H9 (cell line): Measurements from ENCODE around the gene TRIM67. TPM values are rescaled to one million over a fixed set of nuclear protein-coding genes. Genes with fewer than 3 reads are reported as not detected.

Experiments
- DNase-seq: peaks from one replicate; pipeline ENCODE4 v3.0.0-alpha.2; 2017
- H2AFZ ChIP-seq: one replicate; pipeline ENCODE4 v1.6.1; 2013; ENCODE audit warnings: mild to moderate bottlenecking, low read length, control low read depth, moderate library complexity
- H2AK5ac ChIP-seq: 2 replicates; pipeline ENCODE4 v1.6.1; 2013; ENCODE audit warnings: low read length, control low read depth, mixed read lengths; ENCODE audit not compliant: insufficient read length
- H2BK120ac ChIP-seq: one replicate; pipeline ENCODE4 v1.6.1; 2013; ENCODE audit warnings: low read depth, mild to moderate bottlenecking, low read length, control low read depth, inconsistent platforms; ENCODE audit not compliant: poor library complexity, severe bottlenecking
- H2BK12ac ChIP-seq: 2 replicates; pipeline ENCODE4 v1.6.1; 2013; ENCODE audit warnings: low read length, control low read depth, mixed read lengths, low read depth; ENCODE audit not compliant: insufficient read length
- H2BK15ac ChIP-seq: 2 replicates; pipeline ENCODE4 v1.6.1; 2013; ENCODE audit warnings: low read depth, low read length, control low read depth
- H2BK20ac ChIP-seq: one replicate; pipeline ENCODE4 v1.6.1; 2013; ENCODE audit warnings: low read depth, mild to moderate bottlenecking, low read length, control low read depth, inconsistent platforms; ENCODE audit not compliant: poor library complexity, severe bottlenecking
- H2BK5ac ChIP-seq: 2 replicates; pipeline ENCODE4 v1.6.1; 2013; ENCODE audit warnings: low read length, control low read depth, mixed read lengths; ENCODE audit not compliant: insufficient read length
- H3K14ac ChIP-seq: 2 replicates; pipeline ENCODE4 v1.6.1; 2013; ENCODE audit warnings: low read length, control low read depth; ENCODE audit not compliant: insufficient read depth
- H3K18ac ChIP-seq: 2 replicates; pipeline ENCODE4 v1.6.1; 2013; ENCODE audit warnings: low read depth, mild to moderate bottlenecking, mixed read lengths, low read length, control low read depth; ENCODE audit not compliant: insufficient read length
- H3K23ac ChIP-seq: 2 replicates; pipeline ENCODE4 v1.6.1; 2013; ENCODE audit warnings: low read length, control low read depth, mixed read lengths, low read depth; ENCODE audit not compliant: insufficient read length
- H3K23me2 ChIP-seq: 2 replicates; pipeline ENCODE4 v1.6.1; 2013; ENCODE audit warnings: low read depth, mild to moderate bottlenecking, mixed read lengths, low read length, control low read depth; ENCODE audit not compliant: insufficient read length, poor library complexity, severe bottlenecking
- H3K27ac ChIP-seq: 2 replicates; pipeline ENCODE4 v1.5.1; 2013; ENCODE audit warnings: low read length, control low read depth, mixed read lengths, low read depth; ENCODE audit not compliant: insufficient read length
- H3K27me3 ChIP-seq: 2 replicates; pipeline ENCODE4 v1.6.1; 2013; ENCODE audit warnings: low read length, control low read depth, inconsistent platforms; ENCODE audit not compliant: insufficient read depth
- H3K4ac ChIP-seq: 2 replicates; pipeline ENCODE4 v1.6.1; 2013; ENCODE audit warnings: low read depth, mild to moderate bottlenecking, control low read depth, inconsistent platforms, low read length, moderate library complexity
- H3K4me1 ChIP-seq: 2 replicates; pipeline ENCODE4 v1.6.1; 2013; ENCODE audit warnings: low read length, control low read depth, inconsistent platforms; ENCODE audit not compliant: insufficient read depth
- H3K4me2 ChIP-seq: 2 replicates; pipeline ENCODE4 v1.6.1; 2013; ENCODE audit warnings: low read length, control low read depth, mixed read lengths; ENCODE audit not compliant: insufficient read length, insufficient read depth
- H3K56ac ChIP-seq: 2 replicates; pipeline ENCODE4 v1.6.1; 2013; ENCODE audit warnings: low read depth, mild to moderate bottlenecking, mixed read lengths, low read length, control low read depth; ENCODE audit not compliant: insufficient read length
- H3K79me1 ChIP-seq: 2 replicates; pipeline ENCODE4 v1.6.1; 2013; ENCODE audit warnings: low read depth, mild to moderate bottlenecking, moderate library complexity, low read length, control low read depth, inconsistent platforms; ENCODE audit not compliant: insufficient read depth, poor library complexity, severe bottlenecking
- H3K79me2 ChIP-seq: 2 replicates; pipeline ENCODE4 v1.6.1; 2013; ENCODE audit warnings: low read length, control low read depth, inconsistent platforms; ENCODE audit not compliant: insufficient read depth
- H3K9ac ChIP-seq: 2 replicates; pipeline ENCODE4 v1.6.1; 2013; ENCODE audit warnings: low read length, control low read depth, mixed read lengths; ENCODE audit not compliant: insufficient read length; ENCODE audit errors: extremely low read depth
- H3K9me3 ChIP-seq: one replicate; pipeline ENCODE4 v1.6.1; 2013; ENCODE audit warnings: low read depth, low read length, inconsistent platforms; ENCODE audit not compliant: control insufficient read depth
- H3T11ph ChIP-seq: one replicate; pipeline ENCODE4 v1.6.1; 2013; ENCODE audit warnings: mild to moderate bottlenecking, low read length, control low read depth, inconsistent platforms
- H4K20me1 ChIP-seq: one replicate; pipeline ENCODE4 v1.6.1; 2013; ENCODE audit not compliant: control insufficient read depth, insufficient read length, insufficient read depth
- H4K5ac ChIP-seq: 2 replicates; pipeline ENCODE4 v1.6.1; 2013; ENCODE audit warnings: low read depth, mild to moderate bottlenecking, mixed read lengths, low read length, control low read depth; ENCODE audit not compliant: insufficient read length
- H4K8ac ChIP-seq: replicated peaks from 2 replicates; pipeline ENCODE4 v1.6.1; 2013; ENCODE audit warnings: low read length, control low read depth, mixed read lengths, low read depth; ENCODE audit not compliant: insufficient read length
- H4K91ac ChIP-seq: 2 replicates; pipeline ENCODE4 v1.6.1; 2013; ENCODE audit warnings: low read depth, mild to moderate bottlenecking, moderate library complexity, mixed read lengths, low read length, control low read depth; ENCODE audit not compliant: insufficient read length
- H3K27ac Mint-ChIP-seq, 3 experiments: 2 replicates in 2 of 3; 3 replicates in 1 of 3; pipeline ENCODE4 v1.8.0; 2020 to 2021; ENCODE audit warnings: mixed read lengths in 3 of 3, mild to moderate bottlenecking in 1 of 3, moderate library complexity in 1 of 3
- H3K27me3 Mint-ChIP-seq: 2 replicates; pipeline ENCODE4 v1.8.0; 2021; ENCODE audit warnings: low read depth, mild to moderate bottlenecking, moderate library complexity, mixed read lengths
- H3K36me3 Mint-ChIP-seq, 3 experiments: 2 replicates in 2 of 3; 3 replicates in 1 of 3; pipeline ENCODE4 v1.8.0; 2020 to 2021; ENCODE audit warnings: low read depth in 3 of 3, mixed read lengths in 3 of 3; ENCODE audit not compliant: insufficient read depth in 1 of 3
- H3K4me1 Mint-ChIP-seq, 2 experiments: 2 replicates each; pipeline ENCODE4 v1.8.0; 2020; ENCODE audit warnings: mixed read lengths in 2 of 2
- H3K4me3 Mint-ChIP-seq, 2 experiments: 2 replicates in 1 of 2; 3 replicates in 1 of 2; pipeline ENCODE4 v1.8.0; 2020 to 2021; ENCODE audit warnings: mild to moderate bottlenecking in 2 of 2, mixed read lengths in 2 of 2, moderate library complexity in 1 of 2
- H3K9me3 Mint-ChIP-seq, 2 experiments: 2 replicates in 1 of 2; 3 replicates in 1 of 2; pipeline ENCODE4 v1.8.0; 2020; ENCODE audit warnings: mild to moderate bottlenecking in 2 of 2, mixed read lengths in 2 of 2, moderate library complexity in 1 of 2
- WGBS: extraction: QIAGEN DNeasy Blood & Tissue Kit; methylation state at CpG from one replicate; pipeline ENCODE4 v1.1.7; 2013; ENCODE audit warnings: missing lambda C conversion rate, low lambda C conversion rate, mixed read lengths; ENCODE audit not compliant: insufficient read length; ENCODE audit errors: extremely low coverage; 5-methylcytosine and 5-hydroxymethylcytosine counted together
- total RNA-seq: library from RNA; stranded (reverse); gene quantifications from 2 replicates; pipeline ENCODE4 v1.2.1, GENCODE V29; 2021
- TF ChIP-seq, protein P1 (sequence below): fragments of 200-600 bp; sonication (generic); conservative IDR thresholded peaks from 3 replicates; pipeline ENCODE4 v1.8.0; 2021; ENCODE audit warnings: antibody characterized with exemption, mild to moderate bottlenecking

TRIM67 gene
- total RNA-seq, 1 experiment from 2014 or later, result not detected

DNA sequence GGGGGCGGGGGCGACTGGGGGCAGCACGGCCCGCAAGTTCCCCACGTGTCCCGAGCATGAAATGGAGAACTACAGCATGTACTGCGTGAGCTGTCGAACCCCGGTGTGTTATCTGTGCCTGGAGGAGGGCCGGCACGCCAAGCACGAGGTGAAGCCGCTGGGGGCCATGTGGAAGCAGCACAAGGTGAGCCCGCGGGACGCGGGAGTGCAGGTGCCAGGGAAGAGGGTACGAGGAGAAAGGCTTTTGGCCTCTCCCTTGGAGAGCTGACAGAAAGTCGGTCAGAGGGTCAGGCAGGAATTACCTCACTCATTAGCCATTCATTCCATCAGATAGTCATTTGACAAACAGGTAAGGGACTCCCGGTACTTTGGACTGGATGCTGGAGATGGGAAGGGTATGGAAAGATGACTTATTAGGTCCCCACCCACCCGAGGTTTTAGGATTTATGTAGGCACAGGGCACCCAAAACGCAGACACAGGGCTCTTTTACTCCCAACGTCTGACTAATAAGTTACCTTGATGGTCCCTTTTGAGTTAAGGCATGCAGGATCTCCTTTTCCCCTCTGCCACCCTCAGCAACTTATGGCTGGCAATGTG lies 2.1 kb downstream of the TRIM67 start:
- Histone ChIP-seq H3K27ac (no peak overlapping the region), H2BK5ac (no peak overlapping the region), H4K91ac (no peak overlapping the region), H3K9me3 (no peaks in the 10 kb centered on the region), H4K8ac (no peak overlapping the region), H3K14ac (no peak overlapping the region), H3K4me1 (no peaks in the 10 kb centered on the region), H3K4me2 (no peak overlapping the region), H2AFZ (no peak overlapping the region), H2BK20ac (no peak overlapping the region), H2BK12ac (no peak overlapping the region), H3K79me1 (no peaks in the 10 kb centered on the region), H2AK5ac (no peak overlapping the region), H3K9ac (no peak overlapping the region), H3K4ac (no peak overlapping the region), H4K5ac (no peak overlapping the region), H3T11ph (no peak overlapping the region), H3K56ac (no peak overlapping the region), H4K20me1 (no peaks in the 10 kb centered on the region), H3K18ac (no peak overlapping the region), H3K27me3 (peaks cover 55% of the 10 kb centered on the region), H2BK120ac (no peak overlapping the region), H3K23me2 (peaks cover 17% of the 10 kb centered on the region), H3K79me2 (no peaks in the 10 kb centered on the region), H3K23ac (no peak overlapping the region), H2BK15ac (no peak overlapping the region)
- peaks cover 92% of the 10 kb centered on the region for H3K27me3 Mint-ChIP-seq
- H3K27ac Mint-ChIP-seq, result no peak overlapping the region
- peaks cover 2 to 7% of the 10 kb centered on the region in 2 experiments; a peak in 2 of 4 replicates for H3K4me1 Mint-ChIP-seq
- peak overlapping the region; percentile 19 to 55; a peak in 3 of 5 replicates for H3K4me3 Mint-ChIP-seq
- TF ChIP-seq, protein P1, sequence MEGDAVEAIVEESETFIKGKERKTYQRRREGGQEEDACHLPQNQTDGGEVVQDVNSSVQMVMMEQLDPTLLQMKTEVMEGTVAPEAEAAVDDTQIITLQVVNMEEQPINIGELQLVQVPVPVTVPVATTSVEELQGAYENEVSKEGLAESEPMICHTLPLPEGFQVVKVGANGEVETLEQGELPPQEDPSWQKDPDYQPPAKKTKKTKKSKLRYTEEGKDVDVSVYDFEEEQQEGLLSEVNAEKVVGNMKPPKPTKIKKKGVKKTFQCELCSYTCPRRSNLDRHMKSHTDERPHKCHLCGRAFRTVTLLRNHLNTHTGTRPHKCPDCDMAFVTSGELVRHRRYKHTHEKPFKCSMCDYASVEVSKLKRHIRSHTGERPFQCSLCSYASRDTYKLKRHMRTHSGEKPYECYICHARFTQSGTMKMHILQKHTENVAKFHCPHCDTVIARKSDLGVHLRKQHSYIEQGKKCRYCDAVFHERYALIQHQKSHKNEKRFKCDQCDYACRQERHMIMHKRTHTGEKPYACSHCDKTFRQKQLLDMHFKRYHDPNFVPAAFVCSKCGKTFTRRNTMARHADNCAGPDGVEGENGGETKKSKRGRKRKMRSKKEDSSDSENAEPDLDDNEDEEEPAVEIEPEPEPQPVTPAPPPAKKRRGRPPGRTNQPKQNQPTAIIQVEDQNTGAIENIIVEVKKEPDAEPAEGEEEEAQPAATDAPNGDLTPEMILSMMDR, result no peak
- peaks cover 0 to 4% of the 10 kb centered on the region in 2 experiments; a peak in 2 of 5 replicates for H3K9me3 Mint-ChIP-seq
- no peak for DNase-seq
- no peaks in the 10 kb centered on the region; a peak in 1 of 7 replicates for H3K36me3 Mint-ChIP-seq
- no CpG with 5 or more reads among the region's 23 CpGs for WGBS
